Pancreas (tissue), 10 donors: ENCODE data around the gene KCNQ5. TPM values are rescaled to one million over a fixed set of nuclear protein-coding genes. Genes with fewer than 3 reads are reported as not detected.

Experiments
- ATAC-seq, 4 donors: fragments of 200-7000 bp; cut with Tn5 transposase; one replicate each; pipeline versions ENCODE4 v1.8.0 to v1.9.1; 2020; ENCODE audit warnings: mild to moderate bottlenecking in 4 of 4, moderate library complexity in 4 of 4
- DNase-seq, 6 donors: peaks; one replicate each; pipeline ENCODE4 v3.0.0-alpha.2; 2020
- FAIRE-seq: peaks from 2 replicates; lab custom pipeline; 2012; peaks lifted over from hg19 to GRCh38; lab: Jason Lieb, UNC
- H3K27ac ChIP-seq, 4 donors: fragments of 200-600 bp; sonication (generic); 1 replicate in 3 of 4; 2 replicates in 1 of 4; pipeline versions ENCODE4 v1.5.0 to v1.8.0; 2020
- H3K27me3 ChIP-seq, 4 donors: fragments of 200-600 bp; one replicate each; pipeline ENCODE4 v1.8.0; 2021
- H3K36me3 ChIP-seq, 3 donors: fragments of 200-600 bp; sonication (generic) in 1 of 3; one replicate each; pipeline versions ENCODE4 v1.5.0 to v1.8.0; 2020 to 2021
- H3K4me1 ChIP-seq, 3 donors: fragments of 200-600 bp; one replicate each; pipeline ENCODE4 v1.8.0; 2021
- H3K4me3 ChIP-seq, 4 donors: fragments of 200-600 bp; sonication (generic) in 2 of 4; one replicate each; pipeline versions ENCODE4 v1.5.0 to v1.8.0; 2020 to 2021
- H3K9me3 ChIP-seq, 4 donors: fragments of 200-600 bp; one replicate each; pipeline ENCODE4 v1.8.0; 2021
- CTCF ChIP-seq, 4 donors: fragments of 200-600 bp; sonication (generic) in 3 of 4; IDR thresholded peaks; one replicate each; pipeline versions ENCODE4 v1.5.0 to v1.8.0; 2021; ENCODE audit warnings: antibody characterized with exemption in 4 of 4
- WGBS, 2 donors: extraction: QIAGEN DNeasy Blood & Tissue Kit; methylation state at CpG; one replicate each; pipeline ENCODE4 v1.1.7; 2013; 5-methylcytosine and 5-hydroxymethylcytosine counted together
- intact Hi-C, 3 donors: fragments of 100-400 bp; cut with DNase I; formaldehyde crosslinking; loops; one replicate each; pipeline versions ENCODE4 v1.11.1 to v1.14.2; 2022
- polyA plus RNA-seq, 2 donors: library from polyadenylated mRNA; stranded (reverse); fragments of 200-250 nt; gene quantifications; one replicate each; pipeline ENCODE4 v1.2.3, GENCODE V29; 2013
- total RNA-seq, 6 donors: library from RNA; stranded (reverse); fragmentation: NEBNext Ultra II Directional in 4 of 6; extraction: Animal tissue kit (Norgen Biotek cat#: 25700) in 4 of 6; gene quantifications; one replicate each; pipeline versions ENCODE4 v1.2.1 to v1.2.4, GENCODE V29; 2021 to 2023
- donor health status: healthy with polysubstance abuse.
- donor health status: DM: no; HTN: no; CAD: no; lungs with moderate emphysema.
- donor health status: DM: no; HTN: no; CAD: no.
- donor health status: control.
- donor health status: control.
- donor health status: Bipolar disorder and iron deficiency.
- donor health status: DM: yes; HTN: yes; CAD: no.
- donor health status: DM: no; HTN: no; CAD: no.
- donor health status: DM: no; HTN: no; CAD: no.
- donor health status: DM: yes; HTN: yes; CAD: no.

KCNQ5 gene
- total and polyA plus RNA-seq, 8 donors = 0.03 to 1.1 (median 0.13) TPM

GRCh38 chr6:73108949-73109348 lies 487.1 kb downstream of the KCNQ5 start:
- no peaks in the 10 kb centered on the region for H3K36me3 ChIP-seq
- no peak for ATAC-seq
- TF ChIP-seq CTCF (IDR thresholded peaks at IDR 0.05) = no peak
- no peak for FAIRE-seq
- 87 to 88% methylated on average over 3 of the region's 3 CpGs for WGBS, 2 donors
- no peak overlapping the region for H3K4me3 ChIP-seq
- H3K9me3 ChIP-seq = no peaks in the 10 kb centered on the region
- intact Hi-C loops = no loop called here
- no peak overlapping the region for H3K27ac ChIP-seq
- no peaks in the 10 kb centered on the region for H3K4me1 ChIP-seq
- no peak for DNase-seq
- no peaks in the 10 kb centered on the region for H3K27me3 ChIP-seq

- no peak for ATAC-seq
- intact Hi-C loops = no loop called here
- no peak overlapping the region for H3K27ac ChIP-seq
- DNase-seq = no peak
- H3K9me3 ChIP-seq = no peaks in the 10 kb centered on the region
- FAIRE-seq = no peak
- H3K4me3 ChIP-seq = no peak overlapping the region
- TF ChIP-seq CTCF (IDR thresholded peaks at IDR 0.05) = no peak
- no peaks in the 10 kb centered on the region for H3K4me1 ChIP-seq
- H3K36me3 ChIP-seq = no peaks in the 10 kb centered on the region
- 28 to 29% methylated on average over 3 of the region's 3 CpGs for WGBS, 2 donors
- no peaks in the 10 kb centered on the region for H3K27me3 ChIP-seq
Measured at GRCh38 chr6:73109659-73110058, 487.8 kb downstream of the KCNQ5 start.

DNA sequence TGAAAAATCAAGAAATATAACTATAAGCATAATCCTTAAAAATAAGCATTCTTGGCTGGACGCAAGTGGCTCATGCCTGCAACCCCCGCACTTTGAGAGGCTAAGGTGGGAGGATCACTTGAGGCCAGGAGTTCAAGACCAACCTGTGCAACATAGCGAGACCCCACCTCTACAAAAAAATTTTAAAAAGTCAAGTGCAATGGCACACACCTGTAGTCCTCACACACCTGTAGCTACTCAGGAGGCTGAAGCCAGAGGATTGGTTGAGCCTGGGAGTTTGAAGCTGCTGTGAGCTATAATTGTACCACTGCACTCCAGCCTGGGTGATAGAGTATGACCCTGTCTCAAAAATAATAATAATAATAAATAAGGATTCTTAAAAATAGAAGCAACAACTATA lies 494.5 kb downstream of the KCNQ5 start:
- no peaks in the 10 kb centered on the region for H3K27me3 ChIP-seq

GRCh38 chr6:73121421-73121993 lies 499.6 kb downstream of the KCNQ5 start:
- Histone ChIP-seq H3K4me1 (no peaks in the 10 kb centered on the region), H3K27me3 (no peaks in the 10 kb centered on the region), H3K9me3 (no peaks in the 10 kb centered on the region), H3K36me3 (no peaks in the 10 kb centered on the region), H3K27ac (no peak overlapping the region), H3K4me3 (no peak overlapping the region)
- FAIRE-seq = no peak
- no peak for ATAC-seq
- DNase-seq = no peak
- no peak for TF ChIP-seq CTCF (IDR thresholded peaks at IDR 0.05)
- intact Hi-C loops = no loop called here
- WGBS, 2 donors = 85 to 86% methylated on average over 4 of the region's 4 CpGs

More for the DNA sequence above, 494.5 kb downstream of the KCNQ5 start:
- H3K4me1 ChIP-seq = no peaks in the 10 kb centered on the region
- intact Hi-C loops = no loop called here
- DNase-seq (no peak), ATAC-seq (no peak), FAIRE-seq (no peak)
- WGBS, 2 donors = 83 to 88% methylated on average over 3 of the region's 3 CpGs
- H3K9me3 ChIP-seq = no peaks in the 10 kb centered on the region
- H3K4me3 ChIP-seq = no peak overlapping the region
- no peak for TF ChIP-seq CTCF (IDR thresholded peaks at IDR 0.05)
- no peak overlapping the region for H3K27ac ChIP-seq
- H3K36me3 ChIP-seq = no peaks in the 10 kb centered on the region

GRCh38 chr6:73123632-73124329 lies 501.9 kb downstream of the KCNQ5 start:
- FAIRE-seq (no peak), DNase-seq (no peak), ATAC-seq (no peak)
- Histone ChIP-seq H3K36me3 (no peaks in the 10 kb centered on the region), H3K9me3 (no peaks in the 10 kb centered on the region), H3K27ac (no peak overlapping the region), H3K4me1 (no peaks in the 10 kb centered on the region), H3K4me3 (no peak overlapping the region), H3K27me3 (no peaks in the 10 kb centered on the region)
- intact Hi-C loops = no loop called here
- 73 to 80% methylated on average over 2 of the region's 2 CpGs for WGBS, 2 donors
- TF ChIP-seq CTCF (IDR thresholded peaks at IDR 0.05) = no peak
